ENCODE measurements around the gene ZNF415.
"Not testable (repeated sequence)": the region's sequence is repeated elsewhere in the genome, so short reads cannot be mapped to it uniquely, and the experiment has no call there.

Gene ZNF415

GRCh38 chr19:53102756-53103233, 29.9 kb downstream of the ZNF415 start:
- no peak for DNase-seq (ENCODE audit: low read depth in 2 of 2)

- no peak for DNase-seq (ENCODE audit: low read depth in 2 of 2)
Measured at GRCh38 chr19:53102206-53102755, 30.4 kb downstream of the ZNF415 start.

- DNase-seq (ENCODE audit: low read depth in 2 of 2) = no peak
Measured at GRCh38 chr19:53101518-53101917, 31.2 kb downstream of the ZNF415 start.

GRCh38 chr19:53098570-53098969, 34.1 kb downstream of the ZNF415 start:
- DNase-seq (ENCODE audit: low read depth in 2 of 2) = not testable (repeated sequence)

GRCh38 chr19:53096982-53097690, 35.6 kb downstream of the ZNF415 start:
- not testable (repeated sequence) for DNase-seq (ENCODE audit: low read depth in 2 of 2)

- not testable (repeated sequence) for DNase-seq (ENCODE audit: low read depth in 2 of 2)
Measured at GRCh38 chr19:53096579-53096978, 36.1 kb downstream of the ZNF415 start.

- no peak for DNase-seq (ENCODE audit: low read depth in 2 of 2)
Measured at GRCh38 chr19:53094754-53095575, 37.7 kb downstream of the ZNF415 start.

GRCh38 chr19:53092723-53093122, 40.0 kb downstream of the ZNF415 start:
- DNase-seq (ENCODE audit: low read depth in 2 of 2) = no peak

GRCh38 chr19:53091413-53092254, 41.1 kb downstream of the ZNF415 start:
- DNase-seq (ENCODE audit: low read depth in 2 of 2) = no peak

GRCh38 chr19:53088091-53088490, 44.6 kb downstream of the ZNF415 start:
- no peak for DNase-seq (ENCODE audit: low read depth in 2 of 2)

- DNase-seq (ENCODE audit: low read depth in 2 of 2) = no peak
Measured at GRCh38 chr19:53086949-53087348, 45.8 kb downstream of the ZNF415 start.

- no peak for DNase-seq (ENCODE audit: low read depth in 2 of 2)
Measured at GRCh38 chr19:53085496-53085895, 47.2 kb downstream of the ZNF415 start.

GRCh38 chr19:53082929-53083328, 49.8 kb downstream of the ZNF415 start:
- no peak for DNase-seq (ENCODE audit: low read depth in 2 of 2)

GRCh38 chr19:53079313-53079924, 53.3 kb downstream of the ZNF415 start:
- DNase-seq (ENCODE audit: low read depth in 2 of 2) = no peak

GRCh38 chr19:53078668-53079067, 54.0 kb downstream of the ZNF415 start:
- DNase-seq (ENCODE audit: low read depth in 2 of 2) = no peak

GRCh38 chr19:53076984-53077383, 55.7 kb downstream of the ZNF415 start:
- no peak for DNase-seq (ENCODE audit: low read depth in 2 of 2)

- no peak for DNase-seq (ENCODE audit: low read depth in 2 of 2)
Measured at GRCh38 chr19:53068834-53069233, 63.9 kb downstream of the ZNF415 start.

- DNase-seq (ENCODE audit: low read depth in 2 of 2) = no peak
Measured at GRCh38 chr19:53068199-53068598, 64.5 kb downstream of the ZNF415 start.

- no peak for DNase-seq (ENCODE audit: low read depth in 2 of 2)
Measured at GRCh38 chr19:53057904-53058580, 74.7 kb downstream of the ZNF415 start.
